GM18498 (cell line): Measurements from ENCODE around the gene TAC4.
A peak's percentile ranks its signal among the peaks of the same experiment; 100 is the strongest.

Experiments
- ATAC-seq: cut with Tn5 transposase; IDR thresholded peaks from one replicate; pipeline ENCODE4 v1.9.1; 2021; ENCODE audit warnings: mild to moderate bottlenecking, moderate library complexity; ENCODE audit not compliant: unreplicated experiment

TAC4 gene

GRCh38 chr17:49848019-49848473, at the start of gene TAC4:
Gene TAC4, minus strand, starts transcription at chr17:49848069. Its CDS starts 52 bp downstream, at chr17:49848017.
- ATAC-seq, result no peak

- ATAC-seq, result no peak
Measured at GRCh38 chr17:49896860-49897259, 49.0 kb upstream of the TAC4 start.

- ATAC-seq, result no peak
Measured at GRCh38 chr17:49896222-49896621, 48.4 kb upstream of the TAC4 start.

GRCh38 chr17:49895812-49896211, 47.9 kb upstream of the TAC4 start:
- ATAC-seq, result no peak

- no peak for ATAC-seq
Measured at GRCh38 chr17:49894761-49895160, 46.9 kb upstream of the TAC4 start.

GRCh38 chr17:49891694-49892389, 44.0 kb upstream of the TAC4 start:
- no peak for ATAC-seq

GRCh38 chr17:49891271-49891670, 43.4 kb upstream of the TAC4 start:
- ATAC-seq, result no peak

- ATAC-seq, result no peak
Measured at GRCh38 chr17:49890852-49891251, 43.0 kb upstream of the TAC4 start.

- ATAC-seq, result no peak
Measured at GRCh38 chr17:49890077-49890821, 42.4 kb upstream of the TAC4 start.

- no peak for ATAC-seq
Measured at GRCh38 chr17:49889500-49889899, 41.6 kb upstream of the TAC4 start.

GRCh38 chr17:49887744-49888360, 40.0 kb upstream of the TAC4 start:
- no peak for ATAC-seq

- no peak for ATAC-seq
Measured at GRCh38 chr17:49887086-49887743, 39.3 kb upstream of the TAC4 start.

GRCh38 chr17:49886036-49886435, 38.2 kb upstream of the TAC4 start:
- no peak for ATAC-seq

- no peak for ATAC-seq
Measured at GRCh38 chr17:49882434-49882833, 34.6 kb upstream of the TAC4 start.

GRCh38 chr17:49881054-49881402, 33.2 kb upstream of the TAC4 start:
- no peak for ATAC-seq

- ATAC-seq, result peak; percentile 74
Measured at GRCh38 chr17:49880291-49881053, 32.6 kb upstream of the TAC4 start.

- ATAC-seq, result no peak
Measured at GRCh38 chr17:49878931-49879904, 31.3 kb upstream of the TAC4 start.

GRCh38 chr17:49875685-49876084, 27.8 kb upstream of the TAC4 start:
- no peak for ATAC-seq

- no peak for ATAC-seq
Measured at GRCh38 chr17:49874911-49875310, 27.0 kb upstream of the TAC4 start.

- ATAC-seq, result no peak
Measured at GRCh38 chr17:49873926-49874325, 26.1 kb upstream of the TAC4 start.
